GM18951 (cell line): ENCODE data around the gene BNIP3.
"Not testable (repeated sequence)": the region's sequence is repeated elsewhere in the genome, so short reads cannot be mapped to it uniquely, and the experiment has no call there.

Source experiments
- POLR2A ChIP-seq: IDR thresholded peaks from 4 replicates; pipeline ENCODE4 v1.6.1; 2011; ENCODE audit warnings: mild to moderate bottlenecking; ENCODE audit not compliant: insufficient read length, insufficient read depth; ENCODE audit errors: extremely low read depth
- in situ Hi-C: fragments of 300-500 bp; cut with MboI; formaldehyde crosslinking; loops from one replicate; pipeline ENCODE4 v1.12.0; 2022; ENCODE audit warnings: low sequenced_read_pairs, mixed read lengths, inconsistent platforms; ENCODE audit not compliant: unreplicated experiment

The BNIP3 gene

GRCh38 chr10:131923038-131923756 lies 58.5 kb downstream of the BNIP3 start:
- in situ Hi-C loops: no loop called here
- TF ChIP-seq POLR2A: no peak

GRCh38 chr10:131921184-131921583 lies 60.5 kb downstream of the BNIP3 start:
- in situ Hi-C loops: no loop called here

GRCh38 chr10:131920693-131921092 lies 61.0 kb downstream of the BNIP3 start:
- no peak for TF ChIP-seq POLR2A
- in situ Hi-C loops: no loop called here

More at GRCh38 chr10:131921184-131921583, 60.5 kb downstream of the BNIP3 start:
- TF ChIP-seq POLR2A: no peak

- in situ Hi-C loops: no loop called here
- TF ChIP-seq POLR2A: no peak
These were observed 61.6 kb downstream of the BNIP3 start for GRCh38 chr10:131920151-131920550.

- in situ Hi-C loops: not testable (repeated sequence)
These were observed 62.3 kb downstream of the BNIP3 start for GRCh38 chr10:131919461-131919860.
